Liver (tissue), 9 donors: ENCODE measurements around the gene ZBTB7A. TPM values are rescaled to one million over a fixed set of nuclear protein-coding genes. Genes with fewer than 3 reads are reported as not detected.

Source experiments
- DNase-seq: peaks from one replicate; pipeline ENCODE4 v3.0.0-alpha.2; 2017; ENCODE audit warnings: low spot score
- H3K27ac ChIP-seq, 2 donors: one replicate each; pipeline ENCODE4 v1.7.0; 2013; ENCODE audit warnings: inconsistent platforms in 2 of 2, low read length in 2 of 2, control low read depth in 1 of 2, low read depth in 1 of 2, mild to moderate bottlenecking in 1 of 2
- H3K27me3 ChIP-seq, 4 donors: one replicate each; pipeline versions ENCODE4 v1.6.1 to v1.7.0; 2013; ENCODE audit warnings: low read length in 3 of 4, inconsistent platforms in 1 of 4, mild to moderate bottlenecking in 1 of 4, moderate library complexity in 1 of 4; ENCODE audit not compliant: control insufficient read depth in 4 of 4, insufficient read depth in 4 of 4
- H3K36me3 ChIP-seq, 4 donors: one replicate each; pipeline versions ENCODE4 v1.6.1 to v1.7.0; 2013; ENCODE audit warnings: low read length in 3 of 4, mild to moderate bottlenecking in 3 of 4, low read depth in 1 of 4, moderate library complexity in 1 of 4; ENCODE audit not compliant: control insufficient read depth in 4 of 4, insufficient read depth in 3 of 4
- H3K4me1 ChIP-seq, 4 donors: one replicate each; pipeline versions ENCODE4 v1.6.1 to v1.7.0; 2013; ENCODE audit warnings: low read length in 3 of 4, mild to moderate bottlenecking in 3 of 4, moderate library complexity in 1 of 4; ENCODE audit not compliant: control insufficient read depth in 4 of 4, insufficient read depth in 4 of 4
- H3K4me3 ChIP-seq, 3 donors: one replicate each; pipeline versions ENCODE4 v1.6.1 to v1.7.0; 2013; ENCODE audit warnings: low read length in 3 of 3, control low read depth in 1 of 3, low read depth in 1 of 3, mild to moderate bottlenecking in 1 of 3
- H3K9ac ChIP-seq, 2 donors: one replicate each; pipeline ENCODE4 v1.7.0; 2013; ENCODE audit warnings: low read length in 2 of 2, mild to moderate bottlenecking in 2 of 2, moderate library complexity in 2 of 2, control low read depth in 1 of 2, low read depth in 1 of 2
- H3K9me3 ChIP-seq, 4 donors: one replicate each; pipeline versions ENCODE4 v1.6.1 to v1.7.0; 2013; ENCODE audit warnings: low read length in 3 of 4; ENCODE audit not compliant: control insufficient read depth in 4 of 4
- ATF3 ChIP-seq: IDR thresholded peaks from 2 replicates; pipeline ENCODE4 v1.6.1; 2016; ENCODE audit warnings: antibody characterized with exemption
- CTCF ChIP-seq: fragments of 150-350 bp; IDR thresholded peaks from 2 replicates; pipeline ENCODE4 v1.5.1; 2017; ENCODE audit warnings: improper control_type of control experiment, low read depth, low read length; ENCODE audit not compliant: missing input control
- EGR1 ChIP-seq, 2 donors: IDR thresholded peaks; 2 replicates each; pipeline ENCODE4 v1.6.1; 2016 to 2018; ENCODE audit warnings: antibody characterized with exemption in 2 of 2, low read depth in 2 of 2
- FOXA1 ChIP-seq: IDR thresholded peaks from 2 replicates; pipeline ENCODE4 v1.6.1; 2016; ENCODE audit warnings: antibody characterized with exemption
- FOXA2 ChIP-seq: IDR thresholded peaks from 2 replicates; pipeline ENCODE4 v1.6.1; 2016; ENCODE audit warnings: antibody characterized with exemption
- GABPA ChIP-seq, 2 donors: IDR thresholded peaks in 1 of 2; conservative IDR thresholded peaks in 1 of 2; 2 replicates each; pipeline ENCODE4 v1.6.1; 2016; ENCODE audit warnings: antibody characterized with exemption in 2 of 2, mild to moderate bottlenecking in 1 of 2, moderate library complexity in 1 of 2
- HNF4A ChIP-seq, 2 donors: conservative IDR thresholded peaks; 2 replicates each; pipeline ENCODE4 v1.6.1; 2016; ENCODE audit warnings: antibody characterized with exemption in 2 of 2, mild to moderate bottlenecking in 2 of 2
- HNF4G ChIP-seq: IDR thresholded peaks from 2 replicates; pipeline ENCODE4 v1.6.1; 2016; ENCODE audit warnings: antibody characterized with exemption
- JUND ChIP-seq, 2 donors: IDR thresholded peaks; 2 replicates each; pipeline ENCODE4 v1.6.1; 2016; ENCODE audit warnings: antibody characterized with exemption in 2 of 2
- MAX ChIP-seq: IDR thresholded peaks from 2 replicates; pipeline ENCODE4 v1.6.1; 2016; ENCODE audit warnings: antibody characterized with exemption
- NR2F2 ChIP-seq: IDR thresholded peaks from 2 replicates; pipeline ENCODE4 v1.6.1; 2016; ENCODE audit warnings: antibody characterized with exemption
- RAD21 ChIP-seq, 2 donors: IDR thresholded peaks; 2 replicates each; pipeline ENCODE4 v1.6.1; 2016; ENCODE audit warnings: antibody characterized with exemption in 2 of 2, mild to moderate bottlenecking in 2 of 2
- REST ChIP-seq: IDR thresholded peaks from 2 replicates; pipeline ENCODE4 v1.6.1; 2016; ENCODE audit warnings: antibody characterized with exemption, mild to moderate bottlenecking
- RXRA ChIP-seq, 2 donors: IDR thresholded peaks; 2 replicates each; pipeline ENCODE4 v1.6.1; 2017 to 2018; ENCODE audit warnings: antibody characterized with exemption in 2 of 2, mild to moderate bottlenecking in 1 of 2
- SP1 ChIP-seq: IDR thresholded peaks from 2 replicates; pipeline ENCODE4 v1.6.1; 2018; ENCODE audit warnings: antibody characterized with exemption, mild to moderate bottlenecking
- TAF1 ChIP-seq: conservative IDR thresholded peaks from 2 replicates; pipeline ENCODE4 v1.6.1; 2016; ENCODE audit warnings: antibody characterized with exemption, mild to moderate bottlenecking
- YY1 ChIP-seq: IDR thresholded peaks from 2 replicates; pipeline ENCODE4 v1.6.1; 2016; ENCODE audit warnings: antibody characterized with exemption, mild to moderate bottlenecking
- ZBTB33 ChIP-seq: IDR thresholded peaks from 2 replicates; pipeline ENCODE4 v1.6.1; 2016; ENCODE audit warnings: antibody characterized with exemption
- WGBS: extraction: QIAGEN DNeasy Blood & Tissue Kit; methylation state at CpG from one replicate; pipeline ENCODE4 v1.1.7; 2013; 5-methylcytosine and 5-hydroxymethylcytosine counted together
- polyA plus RNA-seq, 2 donors: library from polyadenylated mRNA; stranded (reverse) in 1 of 2; unstranded in 1 of 2; fragments of 200-250 nt in 1 of 2; fragments of >200 nt in 1 of 2; fragmentation: Nextera tagmentation in 1 of 2; extraction: Ambion mirVana in 1 of 2; gene quantifications; one replicate each; pipeline versions ENCODE4 v1.2.1 to v1.2.3, GENCODE V29; 2013 to 2015
- total RNA-seq, 2 donors: library from RNA; depleted of rRNA; stranded (reverse); fragments of >200 nt; gene quantifications; one replicate each; pipeline ENCODE4 v1.2.3, GENCODE V29; 2014
- donor health status: healthy.
- donor health status: healthy.
- donor health status: healthy.
- donor health status: healthy.
- donor health status: healthy.

Gene ZBTB7A
- total and polyA plus RNA-seq, 4 donors: 2.9 to 28.9 (median 17.6) TPM

- Histone ChIP-seq H3K27me3 (no peaks in the 10 kb centered on the region), H3K9ac (no peak overlapping the region), H3K27ac (no peak overlapping the region), H3K36me3 (peaks cover 0 to 24% (median 3%) of the 10 kb centered on the region in 4 donors), H3K9me3 (no peaks in the 10 kb centered on the region), H3K4me1 (no peaks in the 10 kb centered on the region), H3K4me3 (no peak overlapping the region)
- TF ChIP-seq FOXA1 (no peak), SP1 (no peak), RXRA (IDR thresholded peaks at IDR 0.05) (no peak), GABPA (IDR thresholded peaks at IDR 0.05 in 1 of 2, conservative IDR thresholded peaks at IDR 0.05 in 1 of 2) (no peak), MAX (no peak), RAD21 (IDR thresholded peaks at IDR 0.05) (no peak), HNF4A (conservative IDR thresholded peaks at IDR 0.05) (no peak), HNF4G (no peak), JUND (IDR thresholded peaks at IDR 0.05) (no peak)
- WGBS: 84% methylated on average over 11 of the region's 11 CpGs
- no peak for DNase-seq
Measured at GRCh38 chr19:4043401-4043800, 23.3 kb downstream of the ZBTB7A start.

- no peak overlapping the region for H3K4me3 ChIP-seq
- TF ChIP-seq RXRA (IDR thresholded peaks at IDR 0.05) (no peak), NR2F2 (no peak), REST (no peak), RAD21 (IDR thresholded peaks at IDR 0.05) (no peak), EGR1 (IDR thresholded peaks at IDR 0.05; ENCODE audit: low read depth in 2 of 2) (no peak)
- DNase-seq: no peak
- no peaks in the 10 kb centered on the region for H3K4me1 ChIP-seq
- H3K36me3 ChIP-seq: peaks cover 0 to 21% (median 4%) of the 10 kb centered on the region in 4 donors
- no peak overlapping the region for H3K27ac ChIP-seq
- no peaks in the 10 kb centered on the region for H3K27me3 ChIP-seq
- H3K9ac ChIP-seq: no peak overlapping the region
- H3K9me3 ChIP-seq: no peaks in the 10 kb centered on the region
- WGBS: 78% methylated on average over 14 of the region's 14 CpGs
Measured at GRCh38 chr19:4042731-4043082, 24.0 kb downstream of the ZBTB7A start.

- H3K4me3 ChIP-seq: no peak overlapping the region
- H3K9me3 ChIP-seq: no peaks in the 10 kb centered on the region
- H3K9ac ChIP-seq: no peak overlapping the region
- DNase-seq: no peak
- no peak overlapping the region for H3K27ac ChIP-seq
- H3K27me3 ChIP-seq: no peaks in the 10 kb centered on the region
- 89% methylated on average over 14 of the region's 14 CpGs for WGBS
- H3K4me1 ChIP-seq: no peaks in the 10 kb centered on the region
- H3K36me3 ChIP-seq: peaks cover 0 to 21% (median 7%) of the 10 kb centered on the region in 4 donors
- TF ChIP-seq GABPA (IDR thresholded peaks at IDR 0.05 in 1 of 2, conservative IDR thresholded peaks at IDR 0.05 in 1 of 2) (no peak), RAD21 (IDR thresholded peaks at IDR 0.05) (no peak), NR2F2 (no peak), FOXA2 (no peak), YY1 (no peak), JUND (IDR thresholded peaks at IDR 0.05) (no peak), ATF3 (no peak), ZBTB33 (no peak), TAF1 (no peak), CTCF (no peak), EGR1 (IDR thresholded peaks at IDR 0.05; ENCODE audit: low read depth in 2 of 2) (no peak), MAX (no peak), HNF4A (conservative IDR thresholded peaks at IDR 0.05) (no peak)
Measured at GRCh38 chr19:4042064-4042730, 24.5 kb downstream of the ZBTB7A start.
